Measurements from ENCODE around the gene IPCEF1.

DNA sequence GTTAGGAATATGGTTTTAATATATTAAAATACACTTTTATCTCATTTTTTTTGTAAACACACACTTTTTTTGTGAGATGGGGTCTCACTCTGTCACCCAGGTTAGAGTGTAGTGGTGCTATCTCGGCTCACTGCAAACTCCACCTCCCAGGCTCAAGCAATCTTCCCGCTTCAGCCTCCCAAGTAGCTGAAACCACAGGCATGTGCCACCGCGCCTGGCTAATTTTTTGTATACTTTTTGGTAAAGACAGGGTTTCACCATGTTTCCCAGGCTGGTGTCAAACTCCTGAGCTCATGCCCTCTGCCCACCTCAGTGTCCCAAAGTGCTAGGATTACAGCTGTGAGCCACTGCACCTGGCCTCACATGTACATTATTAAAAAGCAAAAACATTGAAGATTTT lies 10.8 kb downstream of the IPCEF1 start:
- TF ChIP-seq, protein P1, sequence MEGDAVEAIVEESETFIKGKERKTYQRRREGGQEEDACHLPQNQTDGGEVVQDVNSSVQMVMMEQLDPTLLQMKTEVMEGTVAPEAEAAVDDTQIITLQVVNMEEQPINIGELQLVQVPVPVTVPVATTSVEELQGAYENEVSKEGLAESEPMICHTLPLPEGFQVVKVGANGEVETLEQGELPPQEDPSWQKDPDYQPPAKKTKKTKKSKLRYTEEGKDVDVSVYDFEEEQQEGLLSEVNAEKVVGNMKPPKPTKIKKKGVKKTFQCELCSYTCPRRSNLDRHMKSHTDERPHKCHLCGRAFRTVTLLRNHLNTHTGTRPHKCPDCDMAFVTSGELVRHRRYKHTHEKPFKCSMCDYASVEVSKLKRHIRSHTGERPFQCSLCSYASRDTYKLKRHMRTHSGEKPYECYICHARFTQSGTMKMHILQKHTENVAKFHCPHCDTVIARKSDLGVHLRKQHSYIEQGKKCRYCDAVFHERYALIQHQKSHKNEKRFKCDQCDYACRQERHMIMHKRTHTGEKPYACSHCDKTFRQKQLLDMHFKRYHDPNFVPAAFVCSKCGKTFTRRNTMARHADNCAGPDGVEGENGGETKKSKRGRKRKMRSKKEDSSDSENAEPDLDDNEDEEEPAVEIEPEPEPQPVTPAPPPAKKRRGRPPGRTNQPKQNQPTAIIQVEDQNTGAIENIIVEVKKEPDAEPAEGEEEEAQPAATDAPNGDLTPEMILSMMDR (IDR thresholded peaks at IDR 0.05; ENCODE audit: low read depth, low read length, missing input control), result no peak
- TF ChIP-seq TAF1 (conservative IDR thresholded peaks at IDR 0.05) (no peak), SP1 (IDR thresholded peaks at IDR 0.05) (no peak), YY1 (IDR thresholded peaks at IDR 0.05) (no peak), GABPA (IDR thresholded peaks at IDR 0.05 in 1 of 2, conservative IDR thresholded peaks at IDR 0.05 in 1 of 2) (no peak), FOXA1 (IDR thresholded peaks at IDR 0.05) (no peak)
- TF ChIP-seq, protein P2, sequence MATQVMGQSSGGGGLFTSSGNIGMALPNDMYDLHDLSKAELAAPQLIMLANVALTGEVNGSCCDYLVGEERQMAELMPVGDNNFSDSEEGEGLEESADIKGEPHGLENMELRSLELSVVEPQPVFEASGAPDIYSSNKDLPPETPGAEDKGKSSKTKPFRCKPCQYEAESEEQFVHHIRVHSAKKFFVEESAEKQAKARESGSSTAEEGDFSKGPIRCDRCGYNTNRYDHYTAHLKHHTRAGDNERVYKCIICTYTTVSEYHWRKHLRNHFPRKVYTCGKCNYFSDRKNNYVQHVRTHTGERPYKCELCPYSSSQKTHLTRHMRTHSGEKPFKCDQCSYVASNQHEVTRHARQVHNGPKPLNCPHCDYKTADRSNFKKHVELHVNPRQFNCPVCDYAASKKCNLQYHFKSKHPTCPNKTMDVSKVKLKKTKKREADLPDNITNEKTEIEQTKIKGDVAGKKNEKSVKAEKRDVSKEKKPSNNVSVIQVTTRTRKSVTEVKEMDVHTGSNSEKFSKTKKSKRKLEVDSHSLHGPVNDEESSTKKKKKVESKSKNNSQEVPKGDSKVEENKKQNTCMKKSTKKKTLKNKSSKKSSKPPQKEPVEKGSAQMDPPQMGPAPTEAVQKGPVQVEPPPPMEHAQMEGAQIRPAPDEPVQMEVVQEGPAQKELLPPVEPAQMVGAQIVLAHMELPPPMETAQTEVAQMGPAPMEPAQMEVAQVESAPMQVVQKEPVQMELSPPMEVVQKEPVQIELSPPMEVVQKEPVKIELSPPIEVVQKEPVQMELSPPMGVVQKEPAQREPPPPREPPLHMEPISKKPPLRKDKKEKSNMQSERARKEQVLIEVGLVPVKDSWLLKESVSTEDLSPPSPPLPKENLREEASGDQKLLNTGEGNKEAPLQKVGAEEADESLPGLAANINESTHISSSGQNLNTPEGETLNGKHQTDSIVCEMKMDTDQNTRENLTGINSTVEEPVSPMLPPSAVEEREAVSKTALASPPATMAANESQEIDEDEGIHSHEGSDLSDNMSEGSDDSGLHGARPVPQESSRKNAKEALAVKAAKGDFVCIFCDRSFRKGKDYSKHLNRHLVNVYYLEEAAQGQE (IDR thresholded peaks at IDR 0.05), result no peak
- TF ChIP-seq, protein P3, sequence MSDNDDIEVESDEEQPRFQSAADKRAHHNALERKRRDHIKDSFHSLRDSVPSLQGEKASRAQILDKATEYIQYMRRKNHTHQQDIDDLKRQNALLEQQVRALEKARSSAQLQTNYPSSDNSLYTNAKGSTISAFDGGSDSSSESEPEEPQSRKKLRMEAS (IDR thresholded peaks at IDR 0.05), result no peak
- TF ChIP-seq, protein P4, sequence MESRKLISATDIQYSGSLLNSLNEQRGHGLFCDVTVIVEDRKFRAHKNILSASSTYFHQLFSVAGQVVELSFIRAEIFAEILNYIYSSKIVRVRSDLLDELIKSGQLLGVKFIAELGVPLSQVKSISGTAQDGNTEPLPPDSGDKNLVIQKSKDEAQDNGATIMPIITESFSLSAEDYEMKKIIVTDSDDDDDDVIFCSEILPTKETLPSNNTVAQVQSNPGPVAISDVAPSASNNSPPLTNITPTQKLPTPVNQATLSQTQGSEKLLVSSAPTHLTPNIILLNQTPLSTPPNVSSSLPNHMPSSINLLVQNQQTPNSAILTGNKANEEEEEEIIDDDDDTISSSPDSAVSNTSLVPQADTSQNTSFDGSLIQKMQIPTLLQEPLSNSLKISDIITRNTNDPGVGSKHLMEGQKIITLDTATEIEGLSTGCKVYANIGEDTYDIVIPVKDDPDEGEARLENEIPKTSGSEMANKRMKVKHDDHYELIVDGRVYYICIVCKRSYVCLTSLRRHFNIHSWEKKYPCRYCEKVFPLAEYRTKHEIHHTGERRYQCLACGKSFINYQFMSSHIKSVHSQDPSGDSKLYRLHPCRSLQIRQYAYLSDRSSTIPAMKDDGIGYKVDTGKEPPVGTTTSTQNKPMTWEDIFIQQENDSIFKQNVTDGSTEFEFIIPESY (IDR thresholded peaks at IDR 0.05), result no peak
- TF ChIP-seq, protein P5, sequence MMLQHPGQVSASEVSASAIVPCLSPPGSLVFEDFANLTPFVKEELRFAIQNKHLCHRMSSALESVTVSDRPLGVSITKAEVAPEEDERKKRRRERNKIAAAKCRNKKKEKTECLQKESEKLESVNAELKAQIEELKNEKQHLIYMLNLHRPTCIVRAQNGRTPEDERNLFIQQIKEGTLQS (IDR thresholded peaks at IDR 0.05), result no peak

Measured in liver (tissue), 3 donors.